ENCODE data around the gene LPXN.

Gene LPXN

DNA sequence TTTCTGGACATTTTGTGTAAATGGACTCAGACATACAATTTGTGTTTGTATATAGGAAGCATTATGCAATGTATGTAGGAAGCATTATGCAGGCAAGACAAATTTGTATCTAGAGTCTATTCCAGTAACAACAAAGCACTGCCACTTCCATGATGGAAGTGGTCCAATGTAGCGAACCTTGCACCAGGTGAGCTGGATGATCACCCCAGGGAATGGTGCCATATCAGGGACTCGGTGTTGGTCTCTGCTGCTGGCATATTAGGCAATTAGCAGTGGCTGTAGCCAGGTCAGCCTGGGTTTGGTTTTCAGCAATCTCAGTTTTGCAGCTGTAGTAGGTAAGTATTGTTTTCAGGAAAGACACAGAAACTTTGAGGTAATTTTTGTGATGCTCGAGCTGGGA, 16.0 kb upstream of the LPXN start:
- Histone ChIP-seq H2BK12ac (ENCODE audit: low read length) (no peak overlapping the region), H3K27ac (replicated peaks; ENCODE audit: low read length) (no peak overlapping the region), H3K4ac (ENCODE audit: low read length) (no peak overlapping the region), H3K9ac (ENCODE audit: low read depth, low read length, poor library complexity) (no peak overlapping the region), H3K27me3 (ENCODE audit: control insufficient read depth in 3 of 3, insufficient read depth in 3 of 3, low read depth in 1 of 3, low read length in 3 of 3) (no peaks in the 10 kb centered on the region), H2BK120ac (ENCODE audit: low read depth, low read length) (no peak overlapping the region), H2AFZ (ENCODE audit: low read length) (no peak overlapping the region), H2AK5ac (ENCODE audit: low read depth, low read length) (no peak overlapping the region), H2BK5ac (ENCODE audit: low read length) (no peak overlapping the region), H3K14ac (ENCODE audit: low read length) (no peak overlapping the region), H3K4me3 (ENCODE audit: low read length in 2 of 2) (no peak overlapping the region), H4K8ac (ENCODE audit: low read depth, low read length) (no peak overlapping the region), H3K9me3 (replicated peaks in 1 of 2; ENCODE audit: control insufficient read depth in 2 of 2, insufficient read depth in 1 of 2, low read depth in 1 of 2, low read length in 2 of 2) (no peaks in the 10 kb centered on the region), H3K4me1 (ENCODE audit: control insufficient read depth in 2 of 2, insufficient read depth in 1 of 2, low read depth in 1 of 2, low read length in 2 of 2) (no peaks in the 10 kb centered on the region), H3K18ac (ENCODE audit: low read length) (no peak overlapping the region), H3K4me2 (ENCODE audit: insufficient read depth, low read length, poor library complexity, severe bottlenecking) (no peak overlapping the region), H4K91ac (ENCODE audit: low read depth, low read length, poor library complexity) (no peak overlapping the region), H2BK15ac (ENCODE audit: low read length) (no peak overlapping the region), H3K23ac (ENCODE audit: low read depth, low read length, poor library complexity) (no peak overlapping the region), H3K36me3 (replicated peaks in 1 of 2; ENCODE audit: control insufficient read depth in 2 of 2, insufficient read depth in 2 of 2, low read length in 2 of 2) (peaks cover 0 to 87% of the 10 kb centered on the region in 2 donors), H3K79me1 (ENCODE audit: low read depth, low read length) (peaks cover 2% of the 10 kb centered on the region)
- WGBS, 2 donors (ENCODE audit: extremely low coverage in 2 of 2, insufficient read length in 2 of 2, insufficient replicate concordance in 1 of 2), result no CpG with 5 or more reads among the region's 3 CpGs
- DNase-seq (ENCODE audit: low spot score), result no peak

DNA sequence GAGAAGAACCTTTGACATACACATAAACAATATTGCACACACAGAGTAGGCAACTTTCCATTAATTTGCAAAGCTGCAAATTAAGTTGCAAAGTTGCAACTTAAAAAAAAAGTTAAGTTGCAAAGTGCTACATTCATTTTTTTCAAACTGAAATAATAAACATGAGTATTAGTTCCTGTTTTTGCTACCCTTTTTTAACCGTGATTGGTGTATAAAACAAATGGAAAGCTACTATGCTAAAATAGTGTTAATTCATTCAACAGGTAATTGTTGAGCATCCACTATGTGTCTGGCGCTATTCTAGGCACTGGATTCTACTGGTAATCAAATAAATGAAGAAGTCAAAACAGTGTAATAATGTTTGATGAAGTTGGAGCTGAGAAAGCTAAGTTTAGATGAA, 11.3 kb upstream of the LPXN start:
- no CpG with 5 or more reads among the region's 2 CpGs for WGBS, 2 donors (ENCODE audit: extremely low coverage in 2 of 2, insufficient read length in 2 of 2, insufficient replicate concordance in 1 of 2)
- no peak overlapping the region for H3K4me2 ChIP-seq (ENCODE audit: insufficient read depth, low read length, poor library complexity, severe bottlenecking)
- H3K23ac ChIP-seq (ENCODE audit: low read depth, low read length, poor library complexity), result no peak overlapping the region
- H2AK5ac ChIP-seq (ENCODE audit: low read depth, low read length), result no peak overlapping the region
- no peak overlapping the region for H3K18ac ChIP-seq (ENCODE audit: low read length)
- no peak overlapping the region for H2BK120ac ChIP-seq (ENCODE audit: low read depth, low read length)
- no peak overlapping the region for H2BK12ac ChIP-seq (ENCODE audit: low read length)
- no peaks in the 10 kb centered on the region for H3K9me3 ChIP-seq (replicated peaks in 1 of 2; ENCODE audit: control insufficient read depth in 2 of 2, insufficient read depth in 1 of 2, low read depth in 1 of 2, low read length in 2 of 2)
- no peak overlapping the region for H3K14ac ChIP-seq (ENCODE audit: low read length)
- H3K27me3 ChIP-seq (ENCODE audit: control insufficient read depth in 3 of 3, insufficient read depth in 3 of 3, low read depth in 1 of 3, low read length in 3 of 3), result no peaks in the 10 kb centered on the region
- no peak overlapping the region for H3K4ac ChIP-seq (ENCODE audit: low read length)
- H2BK15ac ChIP-seq (ENCODE audit: low read length), result no peak overlapping the region
- no peak overlapping the region for H2BK5ac ChIP-seq (ENCODE audit: low read length)
- no peak overlapping the region for H3K4me3 ChIP-seq (ENCODE audit: low read length in 2 of 2)
- no peak overlapping the region for H4K91ac ChIP-seq (ENCODE audit: low read depth, low read length, poor library complexity)
- H3K79me1 ChIP-seq (ENCODE audit: low read depth, low read length), result no peaks in the 10 kb centered on the region
- no peak overlapping the region for H4K8ac ChIP-seq (ENCODE audit: low read depth, low read length)
- H3K27ac ChIP-seq (replicated peaks; ENCODE audit: low read length), result no peak overlapping the region
- no peaks in the 10 kb centered on the region for H3K4me1 ChIP-seq (ENCODE audit: control insufficient read depth in 2 of 2, insufficient read depth in 1 of 2, low read depth in 1 of 2, low read length in 2 of 2)
- no peak overlapping the region for H2AFZ ChIP-seq (ENCODE audit: low read length)
- H3K36me3 ChIP-seq (replicated peaks in 1 of 2; ENCODE audit: control insufficient read depth in 2 of 2, insufficient read depth in 2 of 2, low read length in 2 of 2), result peaks cover 0 to 73% of the 10 kb centered on the region in 2 donors
- DNase-seq (ENCODE audit: low spot score), result no peak
- H3K9ac ChIP-seq (ENCODE audit: low read depth, low read length, poor library complexity), result no peak overlapping the region

DNA sequence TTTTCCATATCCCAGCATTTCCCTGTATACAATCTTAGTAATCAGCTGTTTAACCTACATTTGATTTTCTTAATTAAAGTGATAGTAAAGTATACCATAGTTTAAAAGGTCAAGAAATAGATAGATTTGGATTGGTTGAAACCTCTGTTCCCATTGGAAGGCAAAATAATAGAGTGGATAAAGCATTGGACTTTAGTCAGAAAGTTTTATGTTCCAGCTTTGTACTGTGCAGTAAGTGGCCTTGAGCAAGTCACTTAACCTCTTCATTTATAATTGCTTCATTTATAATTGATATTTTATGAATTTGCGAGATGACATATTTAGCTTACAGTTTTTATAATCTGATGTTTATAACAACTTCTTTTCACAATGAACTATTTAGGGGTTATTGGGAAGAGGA, 6.8 kb upstream of the LPXN start:
- no CpG with 5 or more reads among the region's 1 CpG for WGBS, 2 donors (ENCODE audit: extremely low coverage in 2 of 2, insufficient read length in 2 of 2, insufficient replicate concordance in 1 of 2)
- no peak overlapping the region for H3K9ac ChIP-seq (ENCODE audit: low read depth, low read length, poor library complexity)
- H3K79me1 ChIP-seq (ENCODE audit: low read depth, low read length), result no peaks in the 10 kb centered on the region
- peaks cover 0 to 52% of the 10 kb centered on the region in 2 donors for H3K36me3 ChIP-seq (replicated peaks in 1 of 2; ENCODE audit: control insufficient read depth in 2 of 2, insufficient read depth in 2 of 2, low read length in 2 of 2)
- H3K4me3 ChIP-seq (ENCODE audit: low read length in 2 of 2), result no peak overlapping the region
- H2BK120ac ChIP-seq (ENCODE audit: low read depth, low read length), result no peak overlapping the region
- no peak overlapping the region for H3K4ac ChIP-seq (ENCODE audit: low read length)
- H2BK15ac ChIP-seq (ENCODE audit: low read length), result no peak overlapping the region
- H3K4me2 ChIP-seq (ENCODE audit: insufficient read depth, low read length, poor library complexity, severe bottlenecking), result no peak overlapping the region
- H3K23ac ChIP-seq (ENCODE audit: low read depth, low read length, poor library complexity), result no peak overlapping the region
- H3K27ac ChIP-seq (replicated peaks; ENCODE audit: low read length), result no peak overlapping the region
- no peak overlapping the region for H3K18ac ChIP-seq (ENCODE audit: low read length)
- H3K14ac ChIP-seq (ENCODE audit: low read length), result no peak overlapping the region
- no peak overlapping the region for H2AK5ac ChIP-seq (ENCODE audit: low read depth, low read length)
- H2BK12ac ChIP-seq (ENCODE audit: low read length), result no peak overlapping the region
- no peaks in the 10 kb centered on the region for H3K9me3 ChIP-seq (replicated peaks in 1 of 2; ENCODE audit: control insufficient read depth in 2 of 2, insufficient read depth in 1 of 2, low read depth in 1 of 2, low read length in 2 of 2)
- H2BK5ac ChIP-seq (ENCODE audit: low read length), result no peak overlapping the region
- DNase-seq (ENCODE audit: low spot score), result no peak
- H2AFZ ChIP-seq (ENCODE audit: low read length), result no peak overlapping the region
- no peak overlapping the region for H4K8ac ChIP-seq (ENCODE audit: low read depth, low read length)
- no peaks in the 10 kb centered on the region for H3K27me3 ChIP-seq (ENCODE audit: control insufficient read depth in 3 of 3, insufficient read depth in 3 of 3, low read depth in 1 of 3, low read length in 3 of 3)
- H4K91ac ChIP-seq (ENCODE audit: low read depth, low read length, poor library complexity), result no peak overlapping the region
- peaks cover 1 to 9% of the 10 kb centered on the region in 2 donors for H3K4me1 ChIP-seq (ENCODE audit: control insufficient read depth in 2 of 2, insufficient read depth in 1 of 2, low read depth in 1 of 2, low read length in 2 of 2)

DNA sequence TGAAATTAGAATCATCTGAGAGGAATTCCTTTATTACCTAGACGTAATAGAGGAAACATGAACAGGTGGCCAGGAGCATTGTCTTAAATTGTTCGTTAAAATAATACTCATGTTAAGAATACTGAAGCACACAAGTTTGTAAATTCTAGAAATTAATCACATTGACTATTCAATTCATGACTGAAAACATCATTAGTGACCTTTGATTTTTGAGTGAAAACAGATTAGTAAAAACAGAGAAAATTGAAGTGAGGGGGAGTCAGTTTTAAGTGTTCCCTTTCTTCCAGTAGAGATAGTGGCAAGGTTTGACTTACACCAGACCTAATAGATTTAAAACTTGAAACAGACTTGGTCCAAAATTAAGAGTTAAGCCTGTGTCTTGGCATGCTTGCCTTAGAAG, 4.7 kb upstream of the LPXN start:
- WGBS, 2 donors (ENCODE audit: extremely low coverage in 2 of 2, insufficient read length in 2 of 2, insufficient replicate concordance in 1 of 2), result no CpG with 5 or more reads among the region's 2 CpGs
- Histone ChIP-seq H3K4me1 (ENCODE audit: control insufficient read depth in 2 of 2, insufficient read depth in 1 of 2, low read depth in 1 of 2, low read length in 2 of 2) (peaks cover 1 to 9% of the 10 kb centered on the region in 2 donors), H3K79me1 (ENCODE audit: low read depth, low read length) (no peaks in the 10 kb centered on the region)

More for the DNA sequence above, 4.7 kb upstream of the LPXN start:
- Histone ChIP-seq H2BK15ac (ENCODE audit: low read length) (no peak overlapping the region), H2AFZ (ENCODE audit: low read length) (no peak overlapping the region), H4K8ac (ENCODE audit: low read depth, low read length) (no peak overlapping the region), H4K91ac (ENCODE audit: low read depth, low read length, poor library complexity) (no peak overlapping the region), H3K18ac (ENCODE audit: low read length) (no peak overlapping the region), H2BK12ac (ENCODE audit: low read length) (no peak overlapping the region), H3K4me2 (ENCODE audit: insufficient read depth, low read length, poor library complexity, severe bottlenecking) (peak overlapping the region; percentile 11), H3K14ac (ENCODE audit: low read length) (no peak overlapping the region), H3K9me3 (replicated peaks in 1 of 2; ENCODE audit: control insufficient read depth in 2 of 2, insufficient read depth in 1 of 2, low read depth in 1 of 2, low read length in 2 of 2) (no peaks in the 10 kb centered on the region), H3K36me3 (replicated peaks in 1 of 2; ENCODE audit: control insufficient read depth in 2 of 2, insufficient read depth in 2 of 2, low read length in 2 of 2) (peaks cover 0 to 31% of the 10 kb centered on the region in 2 donors), H3K4ac (ENCODE audit: low read length) (no peak overlapping the region), H2BK5ac (ENCODE audit: low read length) (no peak overlapping the region), H3K9ac (ENCODE audit: low read depth, low read length, poor library complexity) (no peak overlapping the region), H3K27ac (replicated peaks; ENCODE audit: low read length) (no peak overlapping the region), H3K23ac (ENCODE audit: low read depth, low read length, poor library complexity) (no peak overlapping the region), H3K4me3 (ENCODE audit: low read length in 2 of 2) (peak overlapping the region in 1 of 2 donors; percentile 97), H3K27me3 (ENCODE audit: control insufficient read depth in 3 of 3, insufficient read depth in 3 of 3, low read depth in 1 of 3, low read length in 3 of 3) (no peaks in the 10 kb centered on the region), H2AK5ac (ENCODE audit: low read depth, low read length) (no peak overlapping the region), H2BK120ac (ENCODE audit: low read depth, low read length) (no peak overlapping the region)
- no peak for DNase-seq (ENCODE audit: low spot score)

All from neuronal stem cell (in vitro differentiated cells).